Activated T-helper 1 cell treated with anti-CD3 and anti-CD28 coated beads, Interleukin-12 subunit alpha, Interleukin-12 subunit beta, Interleukin-2, Interleukin-4 antibody, amounts not matched to agents 30 ng/mL and 10 ng/mL and 1 ng/mL, durations not matched to agents 14 hours and 24 hours and 36 hours (primary cell): ENCODE results near the gene RPL18A. TPM values are rescaled to one million over a fixed set of nuclear protein-coding genes. Genes with fewer than 3 reads are reported as not detected.

ENCODE experiments used
- DNase-seq: peaks from one replicate; pipeline ENCODE4 v3.0.0; 2021; ENCODE audit warnings: low spot score
- H3K27ac Mint-ChIP-seq: one replicate; pipeline ENCODE4 v1.8.0; 2021; ENCODE audit warnings: mild to moderate bottlenecking, mixed read lengths
- H3K27me3 Mint-ChIP-seq: one replicate; pipeline ENCODE4 v1.8.0; 2022; ENCODE audit warnings: mild to moderate bottlenecking, moderate library complexity, mixed read lengths; ENCODE audit not compliant: insufficient read depth
- H3K36me3 Mint-ChIP-seq: one replicate; pipeline ENCODE4 v1.8.0; 2021; ENCODE audit warnings: low read depth, mixed read lengths
- H3K4me1 Mint-ChIP-seq: one replicate; pipeline ENCODE4 v1.8.0; 2021; ENCODE audit warnings: low read depth, mixed read lengths
- H3K4me3 Mint-ChIP-seq: one replicate; pipeline ENCODE4 v1.8.0; 2021; ENCODE audit warnings: mild to moderate bottlenecking, moderate library complexity, mixed read lengths
- H3K9me3 Mint-ChIP-seq: one replicate; pipeline ENCODE4 v1.8.0; 2021; ENCODE audit warnings: mixed read lengths
- intact Hi-C: fragments of 100-400 bp; cut with micrococcal nuclease; formaldehyde crosslinking; loops from one replicate; pipeline ENCODE4 v1.15.1; 2024
- total RNA-seq: library from RNA; stranded (reverse); gene quantifications from 2 replicates; pipeline ENCODE4 v1.2.3, GENCODE V29; 2022

The RPL18A gene
- total RNA-seq, 1 donor from 2014 or later, result 2,556 TPM

- no peak for DNase-seq
- Mint-ChIP-seq H3K4me1 (peaks cover 18% of the 10 kb centered on the region), H3K27me3 (no peaks in the 10 kb centered on the region), H3K36me3 (peaks cover 62% of the 10 kb centered on the region), H3K27ac (no peak overlapping the region), H3K9me3 (peaks cover 4% of the 10 kb centered on the region), H3K4me3 (no peak overlapping the region)
- intact Hi-C loops, result no loop called here
Measured at GRCh38 chr19:17832443-17833208, 27.1 kb upstream of the RPL18A start.

- H3K27me3 Mint-ChIP-seq, result no peaks in the 10 kb centered on the region
- H3K27ac Mint-ChIP-seq, result no peak overlapping the region
- H3K9me3 Mint-ChIP-seq, result peaks cover 4% of the 10 kb centered on the region
- H3K4me1 Mint-ChIP-seq, result peaks cover 24% of the 10 kb centered on the region
- peaks cover 69% of the 10 kb centered on the region for H3K36me3 Mint-ChIP-seq
- intact Hi-C loops, result no loop called here
- no peak for DNase-seq
- no peak overlapping the region for H3K4me3 Mint-ChIP-seq
Measured at GRCh38 chr19:17834350-17835181, 25.1 kb upstream of the RPL18A start.

- Mint-ChIP-seq H3K27me3 (no peaks in the 10 kb centered on the region), H3K4me1 (peaks cover 24% of the 10 kb centered on the region), H3K27ac (peak overlapping the region; percentile 40), H3K9me3 (peaks cover 4% of the 10 kb centered on the region), H3K36me3 (peaks cover 69% of the 10 kb centered on the region), H3K4me3 (no peak overlapping the region)
- intact Hi-C loops, result no loop called here
- no peak for DNase-seq
Measured at GRCh38 chr19:17835182-17836006, 24.3 kb upstream of the RPL18A start.

GRCh38 chr19:17836530-17836929, 23.2 kb upstream of the RPL18A start:
- no peaks in the 10 kb centered on the region for H3K27me3 Mint-ChIP-seq
- intact Hi-C loops, result no loop called here
- no peak for DNase-seq
- H3K27ac Mint-ChIP-seq, result peak overlapping the region; percentile 21
- peaks cover 24% of the 10 kb centered on the region for H3K4me1 Mint-ChIP-seq
- H3K9me3 Mint-ChIP-seq, result peaks cover 4% of the 10 kb centered on the region
- no peak overlapping the region for H3K4me3 Mint-ChIP-seq
- peaks cover 71% of the 10 kb centered on the region for H3K36me3 Mint-ChIP-seq

GRCh38 chr19:17837972-17838371, 21.7 kb upstream of the RPL18A start:
- DNase-seq, result no peak
- peaks cover 64% of the 10 kb centered on the region for H3K36me3 Mint-ChIP-seq
- H3K4me1 Mint-ChIP-seq, result peaks cover 24% of the 10 kb centered on the region
- intact Hi-C loops, result no loop called here
- peak overlapping the region; percentile 84 for H3K27ac Mint-ChIP-seq
- no peak overlapping the region for H3K4me3 Mint-ChIP-seq
- no peaks in the 10 kb centered on the region for H3K27me3 Mint-ChIP-seq
- H3K9me3 Mint-ChIP-seq, result peaks cover 4% of the 10 kb centered on the region

GRCh38 chr19:17840019-17840418, 19.7 kb upstream of the RPL18A start:
- Mint-ChIP-seq H3K36me3 (peaks cover 70% of the 10 kb centered on the region), H3K4me1 (peaks cover 41% of the 10 kb centered on the region), H3K9me3 (peaks cover 4% of the 10 kb centered on the region)

GRCh38 chr19:17841371-17841809, 18.3 kb upstream of the RPL18A start:
- no peak for DNase-seq
- no peak overlapping the region for H3K4me3 Mint-ChIP-seq
- peaks cover 42% of the 10 kb centered on the region for H3K4me1 Mint-ChIP-seq
- no peaks in the 10 kb centered on the region for H3K9me3 Mint-ChIP-seq
- intact Hi-C loops, result no loop called here
- no peak overlapping the region for H3K27ac Mint-ChIP-seq
- peaks cover 56% of the 10 kb centered on the region for H3K36me3 Mint-ChIP-seq
- H3K27me3 Mint-ChIP-seq, result no peaks in the 10 kb centered on the region

More at GRCh38 chr19:17840019-17840418, 19.7 kb upstream of the RPL18A start:
- intact Hi-C loops, result no loop called here
- no peak for DNase-seq
- H3K4me3 Mint-ChIP-seq, result no peak overlapping the region
- H3K27me3 Mint-ChIP-seq, result no peaks in the 10 kb centered on the region
- H3K27ac Mint-ChIP-seq, result no peak overlapping the region

- no peaks in the 10 kb centered on the region for H3K27me3 Mint-ChIP-seq
- H3K9me3 Mint-ChIP-seq, result no peaks in the 10 kb centered on the region
- H3K4me1 Mint-ChIP-seq, result peaks cover 40% of the 10 kb centered on the region
- H3K27ac Mint-ChIP-seq, result no peak overlapping the region
- DNase-seq, result peak; percentile 46
- H3K36me3 Mint-ChIP-seq, result peaks cover 51% of the 10 kb centered on the region
- intact Hi-C loops, result loop anchor here (1.0 kb wide), 2 partner anchors 11 to 32 kb away; no protein-coding TSS in a partner anchor
- H3K4me3 Mint-ChIP-seq, result no peak overlapping the region
Measured at GRCh38 chr19:17841810-17842662, 17.7 kb upstream of the RPL18A start.

GRCh38 chr19:17842663-17843291, 16.9 kb upstream of the RPL18A start:
- no peak for DNase-seq
- H3K4me3 Mint-ChIP-seq, result no peak overlapping the region
- intact Hi-C loops, result loop anchor here (1.0 kb wide), 2 partner anchors 11 to 32 kb away; no protein-coding TSS in a partner anchor
- H3K36me3 Mint-ChIP-seq, result peaks cover 47% of the 10 kb centered on the region
- H3K4me1 Mint-ChIP-seq, result peaks cover 39% of the 10 kb centered on the region
- H3K27ac Mint-ChIP-seq, result no peak overlapping the region
- no peaks in the 10 kb centered on the region for H3K9me3 Mint-ChIP-seq
- no peaks in the 10 kb centered on the region for H3K27me3 Mint-ChIP-seq

- peak overlapping the region; percentile 59 for H3K4me3 Mint-ChIP-seq
- peaks cover 43% of the 10 kb centered on the region for H3K36me3 Mint-ChIP-seq
- DNase-seq, result no peak
- H3K27ac Mint-ChIP-seq, result peak overlapping the region; percentile 75
- H3K4me1 Mint-ChIP-seq, result peaks cover 41% of the 10 kb centered on the region
- H3K27me3 Mint-ChIP-seq, result no peaks in the 10 kb centered on the region
- H3K9me3 Mint-ChIP-seq, result no peaks in the 10 kb centered on the region
- intact Hi-C loops, result no loop called here
Measured at GRCh38 chr19:17843292-17843827, 16.4 kb upstream of the RPL18A start.

GRCh38 chr19:17843908-17844490, 15.7 kb upstream of the RPL18A start:
- Mint-ChIP-seq H3K4me1 (peaks cover 47% of the 10 kb centered on the region), H3K9me3 (no peaks in the 10 kb centered on the region), H3K27me3 (no peaks in the 10 kb centered on the region), H3K36me3 (peaks cover 39% of the 10 kb centered on the region), H3K4me3 (peak overlapping the region; percentile 59), H3K27ac (peak overlapping the region; percentile 75)
- no peak for DNase-seq
- intact Hi-C loops, result no loop called here
